NOMO-1 treated with DMSO at 0.1 percent for 48 hours (cell line): Measurements from ENCODE around the gene S1PR2.
"Not testable (repeated sequence)": the region's sequence is repeated elsewhere in the genome, so short reads cannot be mapped to it uniquely, and the experiment has no call there.

Experiments used
- DNase-seq: peaks from one replicate; lab custom pipeline; 2025; ENCODE audit not compliant: unreplicated experiment; lab: John Stamatoyannopoulos, UW

S1PR2 gene

DNA sequence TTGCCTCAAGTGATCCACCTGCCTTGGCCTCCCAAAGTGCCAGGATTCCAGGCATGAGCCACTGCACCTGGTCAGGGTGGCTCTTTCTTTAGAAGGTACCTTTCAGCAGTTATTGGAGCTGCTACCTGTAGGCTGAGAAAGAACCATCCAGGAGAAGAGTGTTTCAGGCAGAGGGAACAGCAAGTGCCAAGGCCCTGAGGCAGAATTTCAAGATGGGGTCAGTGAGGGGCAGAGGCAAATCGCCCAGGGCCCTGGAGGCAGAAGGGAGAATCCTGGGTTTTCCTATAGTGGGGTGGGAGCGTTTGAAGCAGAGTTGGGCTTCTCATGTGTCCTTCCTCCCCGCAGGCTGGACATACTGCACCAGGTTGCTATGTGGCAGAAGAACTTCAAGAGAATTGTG lies 23.1 kb upstream of the S1PR2 start:
- no peak for DNase-seq

DNA sequence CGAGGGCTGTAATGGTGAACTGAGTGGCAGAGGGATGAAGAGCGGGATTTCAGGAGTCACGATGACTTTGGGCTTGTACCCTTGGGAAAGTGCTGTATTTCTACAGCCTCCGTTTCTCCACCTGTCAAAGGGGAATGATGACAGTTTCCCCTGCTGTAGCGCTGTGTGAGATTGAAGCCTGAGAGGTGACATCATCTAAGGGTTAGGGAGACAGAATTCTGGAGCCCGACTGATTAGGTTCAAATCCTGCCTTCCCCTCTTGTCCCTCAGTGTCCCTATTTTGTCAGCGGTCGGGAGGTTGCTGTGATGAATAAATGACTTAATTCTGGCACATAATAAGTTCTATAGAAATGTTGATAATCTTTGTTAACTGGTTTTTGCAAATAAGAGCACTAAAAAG lies 21.6 kb upstream of the S1PR2 start:
- no peak for DNase-seq

DNA sequence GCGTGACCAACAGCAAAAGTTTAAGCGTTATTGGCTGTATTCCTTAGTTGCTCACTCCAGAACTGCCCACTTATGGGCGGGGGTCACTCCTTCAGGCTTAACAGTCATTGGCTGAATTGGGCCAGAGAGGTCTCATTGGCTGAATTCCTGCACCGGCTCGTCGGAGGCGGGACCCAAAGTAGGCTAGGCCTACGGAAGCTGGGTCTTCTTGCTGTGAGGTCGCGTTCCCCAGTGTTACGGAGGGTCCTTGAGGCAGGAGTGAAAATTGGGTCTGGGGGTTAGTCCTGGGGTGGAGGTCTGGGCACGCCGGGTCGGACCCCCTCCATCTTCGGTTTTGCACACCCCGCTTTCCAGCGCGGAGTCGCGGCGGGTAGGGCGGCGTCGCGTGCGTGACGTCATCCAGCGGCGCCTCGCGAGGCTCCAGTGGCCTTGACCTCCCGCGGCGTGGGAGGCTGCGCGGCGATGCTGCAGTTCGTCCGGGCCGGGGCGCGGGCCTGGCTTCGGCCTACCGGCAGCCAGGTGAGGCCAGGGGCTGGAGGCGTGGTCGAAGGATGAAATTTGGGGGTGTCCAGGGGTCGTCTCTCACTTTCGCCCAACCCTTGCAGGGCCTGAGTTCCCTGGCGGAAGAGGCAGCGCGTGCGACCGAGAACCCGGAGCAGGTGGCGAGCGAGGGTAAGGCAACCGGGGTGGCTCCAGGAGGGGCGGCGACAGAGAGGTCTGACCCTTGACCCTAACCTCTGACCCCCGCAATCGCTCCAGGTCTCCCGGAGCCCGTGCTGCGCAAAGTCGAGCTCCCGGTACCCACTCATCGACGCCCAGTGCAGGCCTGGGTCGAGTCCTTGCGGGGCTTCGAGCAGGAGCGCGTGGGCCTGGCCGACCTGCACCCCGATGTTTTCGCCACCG lies 20.9 kb upstream of the S1PR2 start, which contains the start of gene MRPL4:
Gene MRPL4 (plus strand): TSS at position 423 of the 903 bp plus-strand sequence. CDS start 40 bp downstream, at position 463.
- DNase-seq: peak; percentile 100

DNA sequence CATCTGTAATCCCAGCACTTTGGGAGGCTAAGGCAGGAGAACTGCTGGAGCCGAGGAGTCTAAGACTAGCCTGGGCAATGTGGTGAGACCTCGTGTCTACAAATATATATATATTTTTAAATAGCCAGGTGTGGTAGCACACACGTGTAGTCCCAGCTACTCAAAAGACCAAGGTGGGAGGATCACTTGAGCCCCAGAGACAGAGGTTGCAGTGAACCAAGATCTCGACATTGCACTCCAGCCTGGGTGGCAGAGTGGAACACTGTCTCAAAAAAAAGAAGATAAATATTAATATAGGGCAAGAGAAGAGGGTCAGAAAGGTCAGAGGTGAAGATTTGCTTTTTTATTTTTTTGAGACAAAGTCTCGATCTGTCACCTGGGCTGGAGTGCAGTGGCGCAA lies 15.4 kb upstream of the S1PR2 start:
- no peak for DNase-seq

DNA sequence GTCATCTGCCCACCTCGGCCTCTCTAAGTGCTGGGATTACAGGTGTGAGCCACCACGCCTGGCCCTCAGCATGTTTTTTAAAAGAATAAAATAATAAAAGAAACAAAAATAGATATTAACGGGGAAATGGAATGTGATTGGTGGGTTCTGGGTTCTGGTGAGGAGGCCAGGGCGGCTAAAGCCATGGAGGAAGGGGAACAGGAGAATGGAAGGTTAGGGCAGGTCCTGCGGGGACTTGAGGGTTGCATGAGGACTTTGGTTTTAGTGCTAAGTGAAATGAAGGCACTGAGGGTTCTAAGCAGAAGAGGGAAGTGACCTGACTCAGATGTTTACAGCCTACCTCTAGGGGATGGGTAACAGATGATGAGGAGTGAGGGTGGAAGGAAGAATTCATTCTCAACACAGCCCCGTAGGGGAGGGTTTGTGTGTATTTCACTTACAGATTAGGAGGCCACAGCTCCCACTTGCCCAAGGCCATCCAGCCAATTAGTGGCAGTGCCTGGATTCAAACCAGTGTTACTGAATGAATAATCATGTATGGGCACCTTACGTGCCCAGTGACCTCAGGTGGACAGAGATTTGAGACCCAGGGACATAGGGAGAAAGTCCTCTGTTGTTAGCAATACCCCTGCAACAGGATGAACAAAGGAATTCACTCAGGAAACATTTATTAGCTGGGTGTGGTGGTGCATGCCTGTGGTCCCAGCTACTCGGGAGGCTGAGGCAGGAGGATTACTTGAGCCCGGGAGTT lies 14.2 kb upstream of the S1PR2 start:
- no peak for DNase-seq

DNA sequence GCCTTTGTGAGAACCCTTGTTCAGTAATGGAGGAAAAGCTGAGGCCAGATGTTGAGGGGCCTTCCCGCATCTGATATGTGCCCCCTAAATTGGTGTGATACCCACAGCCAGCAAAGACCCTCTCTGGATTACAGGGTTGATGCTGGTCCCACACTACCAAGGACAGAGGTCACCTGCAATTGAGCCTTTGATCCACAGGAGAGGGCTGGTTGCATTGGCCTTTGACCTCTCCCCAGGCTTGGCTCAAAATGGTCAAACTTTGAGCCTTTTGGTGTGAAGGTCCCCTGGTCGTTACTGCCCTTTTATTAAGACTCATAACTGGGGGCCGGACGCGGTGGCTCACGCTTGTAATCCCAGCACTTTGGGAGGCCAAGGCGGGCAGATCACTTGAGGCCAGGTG lies 12.5 kb upstream of the S1PR2 start:
- DNase-seq: no peak

DNA sequence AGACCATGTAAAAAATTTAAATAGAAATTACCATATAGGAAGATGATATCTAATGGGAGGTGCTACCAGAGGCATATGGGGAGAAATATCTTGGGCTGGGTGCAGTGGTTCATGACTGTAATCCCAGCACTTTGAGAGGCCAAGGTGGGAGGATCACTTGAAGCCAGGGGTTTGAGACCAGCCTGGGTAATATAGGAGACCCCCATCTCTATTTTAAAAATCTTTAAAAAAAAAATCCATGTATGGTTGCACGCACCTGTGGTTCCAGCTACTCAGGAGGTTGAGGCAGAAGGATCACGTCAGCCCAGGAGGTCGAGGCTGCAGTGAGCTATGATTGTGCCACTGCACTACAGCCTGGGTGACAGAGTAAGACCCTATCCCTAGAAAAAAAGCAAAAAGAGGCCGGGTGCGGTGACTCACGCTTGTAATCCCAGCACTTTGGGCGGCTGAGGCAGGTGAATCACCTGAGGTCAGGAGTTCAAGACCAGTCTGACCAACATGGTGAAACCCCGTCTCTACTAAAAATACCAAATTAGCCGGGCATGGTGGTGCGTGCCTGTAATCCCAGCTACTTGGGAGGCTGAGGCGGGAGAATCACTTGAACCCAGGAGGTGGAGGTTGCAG lies 10.8 kb upstream of the S1PR2 start:
- not testable (repeated sequence) for DNase-seq

DNA sequence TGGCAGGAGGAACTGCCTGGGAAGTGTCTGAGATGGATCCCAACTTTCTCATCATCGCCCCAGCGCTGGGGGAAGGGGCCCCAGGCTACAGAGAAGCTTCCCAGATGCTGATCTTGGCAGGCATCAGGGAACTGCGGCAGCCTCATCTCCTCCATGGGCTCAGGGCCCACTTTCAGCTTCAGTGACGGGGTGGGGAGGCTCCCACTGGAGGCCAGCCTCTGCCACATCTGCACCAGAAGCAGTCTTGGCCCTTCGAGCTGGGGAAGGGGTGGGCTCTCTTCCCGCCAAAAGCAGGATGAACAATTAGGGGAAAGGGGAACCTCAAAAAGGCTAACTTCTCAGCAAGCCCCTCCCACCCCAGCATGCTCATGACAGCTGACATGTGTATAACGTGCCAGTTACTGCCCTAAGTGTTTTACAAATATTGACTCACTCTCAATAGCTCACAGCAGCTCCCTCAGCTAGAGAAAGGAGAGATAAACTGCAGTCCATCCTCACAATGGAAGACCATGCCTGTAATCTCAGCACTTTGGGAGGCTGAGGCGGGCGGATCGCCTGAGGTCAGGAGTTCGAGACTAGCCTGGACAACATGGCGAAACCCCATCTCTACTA lies 7.1 kb upstream of the S1PR2 start:
- peak; percentile 20 for DNase-seq

DNA sequence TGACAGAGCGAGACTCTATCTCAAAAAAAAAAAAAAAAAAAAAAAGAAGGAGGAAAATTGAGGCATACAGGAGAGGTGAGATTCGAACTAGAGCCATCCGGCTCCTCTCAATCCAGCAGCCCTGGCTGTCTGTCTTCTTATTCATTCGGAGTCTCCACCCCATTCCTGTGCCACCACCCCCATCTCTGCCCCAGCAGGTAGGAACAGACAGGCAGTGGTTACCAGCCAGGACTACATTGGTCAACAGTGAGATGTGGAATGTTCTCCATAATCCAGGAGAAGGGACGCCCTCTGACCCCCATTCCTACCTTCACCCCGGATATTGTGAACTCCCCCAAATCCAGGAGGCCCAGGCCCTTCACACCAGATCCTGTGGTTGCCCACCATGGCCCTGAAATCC lies 6.6 kb upstream of the S1PR2 start:
- no peak for DNase-seq

DNA sequence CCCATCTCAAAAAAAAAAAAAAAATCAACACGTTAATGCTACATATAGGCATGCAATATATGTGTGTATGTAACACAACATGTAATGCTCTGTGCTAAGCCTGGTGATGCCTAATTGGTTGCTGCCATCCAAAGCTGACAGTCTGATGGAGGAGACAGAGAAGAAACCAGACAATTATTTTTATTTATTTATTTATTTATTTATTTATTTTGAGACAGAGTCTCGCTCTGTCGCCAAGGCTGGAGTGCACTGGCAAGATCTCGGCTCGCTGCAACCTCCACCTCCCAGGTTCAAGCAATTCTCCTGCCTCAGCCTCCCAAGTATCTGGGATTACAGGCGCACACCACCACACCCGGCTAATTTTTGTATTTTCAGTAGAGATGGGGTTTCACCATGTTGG lies 4.3 kb upstream of the S1PR2 start:
- not testable (repeated sequence) for DNase-seq

DNA sequence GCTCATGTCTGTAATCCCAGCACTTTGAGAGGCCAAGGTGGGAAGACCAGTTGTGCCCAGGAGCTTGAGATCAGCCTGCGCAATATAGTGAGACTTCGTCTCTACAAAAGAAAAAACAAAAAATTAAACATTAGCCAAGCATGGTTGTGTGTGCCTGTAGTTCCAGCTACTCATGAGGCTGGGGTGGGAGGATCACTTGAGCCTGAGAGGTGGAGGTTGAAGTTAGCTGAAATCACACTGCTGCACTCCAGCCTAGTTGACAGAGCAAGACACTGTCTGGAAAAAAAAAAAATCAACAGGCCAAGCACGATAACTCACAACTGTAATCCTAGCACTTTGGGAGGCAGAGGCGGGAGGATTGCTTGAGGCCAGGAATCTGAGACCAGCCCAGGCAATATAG lies 3.9 kb upstream of the S1PR2 start:
- DNase-seq: no peak

DNA sequence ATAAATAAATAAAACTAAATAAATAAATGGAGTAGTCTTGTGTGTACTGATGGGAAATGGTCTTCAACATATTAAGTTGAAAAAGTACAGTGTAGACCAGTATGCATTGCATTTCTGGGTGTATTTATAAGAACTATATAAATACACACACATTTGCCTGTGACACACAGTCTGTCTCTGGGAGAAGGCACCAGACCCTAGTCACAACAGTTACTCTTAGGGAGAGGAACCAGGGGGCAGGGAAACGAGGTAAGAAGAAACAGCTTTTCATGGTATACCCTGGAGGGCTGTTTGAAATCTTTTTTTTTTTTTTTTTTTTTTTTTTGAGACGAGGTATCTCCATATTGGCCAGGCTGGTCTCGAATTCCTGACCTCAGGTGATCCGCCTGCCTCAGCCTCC lies 2.8 kb upstream of the S1PR2 start:
- no peak for DNase-seq

DNA sequence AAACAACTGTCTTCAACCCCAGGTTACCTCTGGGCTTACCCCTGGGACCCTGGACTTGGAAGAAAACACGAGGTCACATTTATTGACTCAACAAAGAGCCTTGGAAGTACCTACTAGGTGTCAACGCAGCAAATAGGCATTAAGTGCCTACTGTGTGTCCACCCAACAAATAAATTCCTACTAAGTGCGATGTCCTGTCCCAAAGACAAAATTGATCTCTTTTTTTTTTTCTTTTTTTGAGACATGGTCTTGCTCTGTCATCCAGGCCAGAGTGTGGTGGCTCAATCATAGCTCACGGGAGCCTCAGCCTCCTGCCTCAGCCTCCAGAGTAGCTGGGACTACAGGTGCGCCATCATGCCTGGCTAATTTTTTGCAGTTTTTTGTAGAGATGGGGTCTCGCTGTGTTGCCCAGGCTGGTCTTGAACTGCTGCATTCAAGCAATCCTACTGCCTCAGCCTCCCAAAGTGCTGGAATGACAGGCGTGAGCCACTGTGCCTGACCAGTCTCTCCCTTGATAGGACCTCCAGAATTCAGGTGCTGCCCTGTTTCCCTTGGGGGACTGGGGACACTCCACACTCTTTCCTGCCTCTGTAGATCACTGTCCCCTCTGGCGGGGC lies 589 bp upstream of the S1PR2 start:
- no peak for DNase-seq

DNA sequence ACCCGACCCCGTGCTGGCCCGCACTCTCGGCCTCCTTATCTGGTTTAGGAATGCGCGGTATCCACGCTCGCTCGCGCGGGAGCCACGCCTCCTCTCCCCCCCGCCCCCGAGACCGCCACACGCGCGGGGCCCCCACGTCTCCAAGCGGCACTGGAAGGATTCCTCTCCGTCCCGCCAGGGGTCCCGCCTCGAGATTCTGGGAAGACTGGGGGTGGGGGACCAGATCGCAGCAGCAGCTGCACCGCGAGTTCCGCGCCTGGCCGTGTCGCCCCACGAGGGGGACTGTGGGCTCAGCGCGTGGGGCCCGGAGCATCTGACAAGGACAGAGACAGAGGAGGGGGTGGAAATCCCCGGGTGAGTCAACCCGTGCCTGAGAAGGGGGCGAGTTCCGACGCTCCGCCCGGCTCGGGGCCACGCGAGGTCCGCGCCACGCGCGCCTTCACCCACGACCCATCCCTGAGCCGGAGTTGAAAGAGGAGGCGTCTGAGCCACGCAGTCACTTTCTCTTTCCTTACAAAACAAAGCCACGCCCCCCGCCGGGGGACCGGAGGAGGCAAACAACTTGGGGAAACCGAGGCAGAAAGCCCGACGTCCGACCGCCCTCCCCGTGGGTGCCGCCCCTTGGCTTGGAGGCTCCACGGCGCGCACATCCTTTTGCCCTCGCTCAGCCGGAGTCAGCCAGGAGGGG lies 814 bp downstream of the S1PR2 start:
- DNase-seq: peak; percentile 6

DNA sequence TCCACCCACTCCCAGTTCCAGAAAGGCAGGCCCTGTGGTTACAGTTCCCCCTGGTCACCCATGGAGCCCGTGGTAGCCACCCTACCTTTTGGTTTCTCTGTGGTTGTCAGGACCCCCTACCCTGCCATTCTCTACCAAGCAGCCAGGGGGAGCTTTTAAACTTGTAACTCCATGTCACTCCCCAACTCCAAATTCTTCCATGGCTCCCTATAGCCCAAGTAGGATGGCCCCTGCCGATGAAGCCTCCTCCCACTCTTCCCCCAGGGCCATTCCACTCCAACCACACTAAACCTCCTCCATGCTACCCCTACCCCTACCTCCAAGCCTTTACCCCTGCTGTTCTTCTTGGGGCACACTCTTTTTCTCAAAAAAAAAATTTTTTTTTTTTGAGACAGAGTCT lies 2.2 kb downstream of the S1PR2 start:
- no peak for DNase-seq

DNA sequence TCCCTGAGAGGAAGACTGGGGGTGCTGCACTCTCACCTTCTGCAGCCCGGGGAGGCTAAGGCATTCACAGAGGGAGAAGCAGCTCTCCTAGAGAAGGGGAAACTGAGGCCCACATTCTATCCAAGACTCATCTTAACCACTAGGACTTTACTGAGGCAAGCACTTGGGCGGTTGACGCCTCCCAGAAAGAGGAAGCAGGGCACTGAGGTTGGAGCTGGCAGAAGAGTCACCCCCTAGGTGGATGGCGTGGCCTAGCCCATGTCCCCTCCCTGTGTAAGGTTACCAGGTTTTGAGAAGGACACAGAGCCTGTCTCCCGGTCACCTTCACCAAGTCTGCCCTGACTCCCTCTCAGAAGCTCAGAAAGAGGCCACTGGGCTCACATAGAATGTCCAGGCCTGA lies 2.7 kb downstream of the S1PR2 start:
- DNase-seq: peak; percentile 33

DNA sequence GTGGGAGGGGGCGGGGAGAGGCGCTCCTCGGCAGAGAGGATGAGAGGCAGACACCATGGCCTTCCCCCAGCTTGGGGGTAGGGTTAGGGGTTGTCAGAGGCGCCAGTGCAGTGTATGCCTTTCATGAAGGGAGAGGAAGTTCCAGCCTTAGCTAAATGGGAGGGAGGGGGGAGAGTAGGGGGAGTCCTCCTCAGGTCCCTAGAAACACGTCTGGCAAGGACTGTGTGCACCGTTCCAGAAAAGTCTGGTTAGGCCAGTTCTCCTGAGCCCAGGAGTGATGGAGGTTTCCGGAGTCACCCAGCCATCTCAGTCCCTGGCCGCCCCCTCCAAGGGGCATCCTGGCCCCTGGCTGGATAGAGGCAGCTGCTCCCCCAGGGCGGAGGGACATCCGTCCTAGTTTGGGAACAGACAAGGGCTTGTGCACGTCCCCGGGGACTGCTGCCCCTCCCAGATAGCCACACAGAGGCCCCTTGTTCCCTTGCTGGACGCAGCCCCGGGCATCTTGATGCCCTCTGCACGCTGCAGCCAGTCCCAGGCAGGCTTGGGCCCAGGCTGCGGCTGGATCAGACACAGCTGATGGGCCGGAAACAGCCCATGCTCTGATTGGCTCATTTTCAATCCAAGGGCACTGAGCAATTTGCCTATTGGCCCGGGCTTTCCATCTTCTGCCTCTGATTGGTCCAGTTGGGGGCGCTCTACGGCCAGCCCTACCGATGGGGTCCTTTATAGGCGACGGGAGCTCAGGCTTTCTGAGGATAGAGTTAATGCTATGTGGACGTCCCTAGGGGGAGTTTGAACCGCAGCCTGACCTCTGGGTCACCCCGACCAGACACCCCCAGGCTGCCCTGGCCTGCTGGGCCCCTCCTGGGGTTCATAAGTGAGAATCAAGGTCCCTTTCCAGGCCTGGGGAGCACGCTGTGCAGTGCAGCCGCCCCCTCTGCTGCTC lies 3.8 kb downstream of the S1PR2 start:
- DNase-seq: no peak

DNA sequence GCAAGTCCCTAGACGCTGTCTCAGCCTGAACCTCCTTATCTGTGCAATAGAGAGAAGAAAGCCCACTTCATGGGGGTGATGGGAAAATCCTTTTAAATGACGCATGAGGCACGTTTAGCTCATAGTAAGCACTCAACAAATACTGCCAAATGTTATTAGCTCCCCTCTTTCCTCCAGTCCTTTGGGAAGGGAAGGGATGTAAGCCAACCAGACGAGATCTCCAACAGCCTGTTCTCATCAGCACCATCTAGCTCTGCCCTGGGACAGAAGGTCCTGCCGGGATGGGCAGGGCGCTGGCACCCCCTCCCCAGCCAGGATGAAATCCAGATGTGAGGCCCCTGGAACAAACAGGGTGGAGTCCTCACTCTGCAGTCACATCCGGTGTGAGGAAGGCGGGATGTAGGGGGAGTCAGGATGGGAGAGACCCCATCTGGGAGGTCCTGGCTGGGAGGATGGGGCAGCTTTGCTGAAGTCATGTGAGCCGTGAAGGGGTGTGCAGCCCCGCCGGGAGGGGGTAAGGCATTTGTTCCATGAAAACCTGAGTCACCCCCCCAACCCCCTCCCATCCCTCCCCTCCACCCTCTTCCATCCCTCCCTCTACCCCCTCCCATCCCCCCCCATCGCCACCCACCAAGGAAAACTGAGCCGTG lies 4.6 kb downstream of the S1PR2 start:
- DNase-seq: no peak

DNA sequence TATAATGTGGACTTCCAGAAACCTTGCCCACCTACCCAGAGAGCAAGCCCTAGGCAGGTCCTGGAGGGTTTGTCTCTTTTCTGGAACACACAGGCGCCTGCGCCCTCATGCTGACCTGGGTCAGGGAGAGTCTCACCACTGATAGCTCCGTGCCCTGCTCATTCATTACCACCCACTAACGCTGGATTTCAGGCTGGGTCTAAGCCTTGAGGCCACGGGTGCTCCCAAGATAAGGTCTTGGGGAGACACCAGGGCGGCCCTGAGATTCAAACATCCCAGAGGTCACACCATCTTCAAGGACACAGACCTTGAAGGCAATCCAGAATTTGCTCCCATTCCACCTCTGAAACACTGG lies 5.1 kb downstream of the S1PR2 start:
- no peak for DNase-seq
